Smooth muscle cell (in vitro differentiated cells): ENCODE measurements around the gene OTX2. TPM values are rescaled to one million over a fixed set of nuclear protein-coding genes. Genes with fewer than 3 reads are reported as not detected.

Experiments
- DNase-seq: peaks from one replicate; lab custom pipeline; 2025; ENCODE audit not compliant: unreplicated experiment; lab: John Stamatoyannopoulos, UW
- H2AFZ ChIP-seq: fragments of 200-600 bp; sonication (generic); 2 replicates; pipeline ENCODE4 v1.6.0; 2016; ENCODE audit warnings: antibody characterized with exemption, low read depth, mild to moderate bottlenecking
- H3F3A ChIP-seq: fragments of 200-600 bp; sonication (generic); 2 replicates; pipeline ENCODE4 v1.6.0; 2017; ENCODE audit warnings: antibody characterized with exemption, low read depth
- H3K27ac ChIP-seq: fragments of 200-600 bp; sonication (generic); 2 replicates; pipeline ENCODE4 v1.5.1; 2016; ENCODE audit warnings: low read depth, mild to moderate bottlenecking
- H3K27me3 ChIP-seq: fragments of 200-600 bp; sonication (generic); 2 replicates; pipeline ENCODE4 v1.6.1; 2016; ENCODE audit warnings: low read depth, mild to moderate bottlenecking
- H3K36me3 ChIP-seq: fragments of 200-600 bp; sonication (generic); 2 replicates; pipeline ENCODE4 v1.5.1; 2016; ENCODE audit warnings: low read depth
- H3K4me1 ChIP-seq: fragments of 200-600 bp; sonication (generic); 2 replicates; pipeline ENCODE4 v1.5.1; 2016; ENCODE audit warnings: low read depth
- H3K4me2 ChIP-seq: fragments of 200-600 bp; sonication (generic); 2 replicates; pipeline ENCODE4 v1.6.0; 2016; ENCODE audit warnings: mild to moderate bottlenecking
- H3K4me3 ChIP-seq: fragments of 200-600 bp; sonication (generic); 2 replicates; pipeline ENCODE4 v1.5.1; 2016; ENCODE audit warnings: mild to moderate bottlenecking
- H3K79me2 ChIP-seq: fragments of 200-600 bp; sonication (generic); 2 replicates; pipeline ENCODE4 v1.6.0; 2016; ENCODE audit warnings: low read depth, mild to moderate bottlenecking
- H3K9ac ChIP-seq: fragments of 200-600 bp; sonication (generic); 2 replicates; pipeline ENCODE4 v1.6.0; 2016; ENCODE audit warnings: low read depth
- H3K9me3 ChIP-seq: fragments of 200-600 bp; sonication (generic); replicated peaks from 2 replicates; pipeline ENCODE4 v1.5.1; 2016; ENCODE audit warnings: low read depth
- H4K20me1 ChIP-seq: fragments of 200-600 bp; sonication (generic); 2 replicates; pipeline ENCODE4 v1.6.0; 2016; ENCODE audit warnings: low read depth
- CTCF ChIP-seq: fragments of 200-600 bp; sonication (generic); IDR thresholded peaks from 2 replicates; pipeline ENCODE4 v1.5.1; 2017; ENCODE audit warnings: borderline replicate concordance, mild to moderate bottlenecking, antibody characterized with exemption; ENCODE audit not compliant: insufficient read depth, poor library complexity, severe bottlenecking
- WGBS: methylation state at CpG from one replicate; pipeline ENCODE4 v1.1.7; 2016; ENCODE audit warnings: low lambda C conversion rate; 5-methylcytosine and 5-hydroxymethylcytosine counted together
- polyA plus RNA-seq: library from polyadenylated mRNA; unstranded; fragments of >200 nt; fragmentation: Nextera tagmentation; extraction: Ambion mirVana; gene quantifications from 2 replicates; pipeline ENCODE4 v1.2.1, GENCODE V29; 2016
- total RNA-seq: library from RNA; depleted of rRNA; stranded (reverse); fragments of >200 nt; gene quantifications from 2 replicates; pipeline ENCODE4 v1.2.3, GENCODE V29; 2014

OTX2 gene
- total and polyA plus RNA-seq, 2 experiments from 2014 or later = 0.08 TPM; not detected in 1

- no peak overlapping the region for H3K4me3 ChIP-seq
- no peak for DNase-seq
- H2AFZ ChIP-seq = no peak overlapping the region
- H3K36me3 ChIP-seq = no peaks in the 10 kb centered on the region
- H3K4me1 ChIP-seq = no peaks in the 10 kb centered on the region
- no peak for TF ChIP-seq CTCF
- WGBS = 85% methylated on average over 3 of the region's 3 CpGs
- no peaks in the 10 kb centered on the region for H3K9me3 ChIP-seq
- peaks cover 32% of the 10 kb centered on the region for H3K27me3 ChIP-seq
- no peaks in the 10 kb centered on the region for H4K20me1 ChIP-seq
- no peak overlapping the region for H3K27ac ChIP-seq
- no peaks in the 10 kb centered on the region for H3F3A ChIP-seq
- H3K9ac ChIP-seq = no peak overlapping the region
- no peaks in the 10 kb centered on the region for H3K79me2 ChIP-seq
- H3K4me2 ChIP-seq = no peak overlapping the region
Measured at GRCh38 chr14:56841611-56842010, 31.3 kb upstream of the OTX2 start.

- Histone ChIP-seq H3K4me2 (no peak overlapping the region), H3K4me3 (no peak overlapping the region), H3F3A (no peaks in the 10 kb centered on the region), H3K27ac (no peak overlapping the region), H3K79me2 (no peaks in the 10 kb centered on the region), H3K27me3 (peaks cover 18% of the 10 kb centered on the region), H3K9me3 (no peaks in the 10 kb centered on the region), H3K9ac (no peak overlapping the region), H2AFZ (no peak overlapping the region), H3K4me1 (no peaks in the 10 kb centered on the region), H3K36me3 (no peaks in the 10 kb centered on the region), H4K20me1 (no peaks in the 10 kb centered on the region)
- no peak for DNase-seq
- TF ChIP-seq CTCF = no peak
- 73% methylated on average over 6 of the region's 6 CpGs for WGBS
Measured at GRCh38 chr14:56840221-56840620, 29.9 kb upstream of the OTX2 start.

- Histone ChIP-seq H3K9ac (no peak overlapping the region), H3K4me2 (no peak overlapping the region), H3K79me2 (no peaks in the 10 kb centered on the region), H3K4me1 (no peaks in the 10 kb centered on the region), H3F3A (no peaks in the 10 kb centered on the region), H3K9me3 (no peaks in the 10 kb centered on the region), H4K20me1 (no peaks in the 10 kb centered on the region), H3K4me3 (no peak overlapping the region), H3K36me3 (no peaks in the 10 kb centered on the region), H3K27ac (no peak overlapping the region), H2AFZ (no peak overlapping the region), H3K27me3 (peaks cover 25% of the 10 kb centered on the region)
- no peak for DNase-seq
- no peak for TF ChIP-seq CTCF
- 90% methylated on average over 4 of the region's 4 CpGs for WGBS
Measured at GRCh38 chr14:56829151-56829550, 18.9 kb upstream of the OTX2 start.

DNA sequence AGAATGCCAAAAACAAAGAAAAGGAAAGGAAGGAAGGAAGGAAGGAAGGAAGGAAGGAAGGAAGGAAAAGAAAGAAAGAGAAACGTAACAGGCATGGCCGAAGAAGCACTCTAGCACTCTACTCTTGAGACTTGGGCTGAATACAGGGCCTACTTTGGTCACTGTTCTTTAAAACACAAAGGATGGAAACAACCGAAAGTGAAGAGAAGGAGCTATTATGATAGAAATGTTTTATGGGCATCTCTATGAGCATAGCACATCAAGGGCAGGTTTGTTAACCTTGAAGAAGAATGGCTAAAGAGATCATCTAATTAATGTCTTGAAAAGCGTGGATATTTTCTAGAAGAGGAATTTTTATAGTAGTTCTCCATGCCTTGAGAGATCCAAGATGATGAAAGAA lies 15.9 kb upstream of the OTX2 start:
- Histone ChIP-seq H3K9me3 (no peaks in the 10 kb centered on the region), H3K4me2 (no peak overlapping the region), H3K27ac (no peak overlapping the region), H3K4me3 (no peak overlapping the region), H3K36me3 (no peaks in the 10 kb centered on the region), H4K20me1 (no peaks in the 10 kb centered on the region), H3F3A (no peaks in the 10 kb centered on the region), H3K9ac (no peak overlapping the region), H2AFZ (no peak overlapping the region), H3K4me1 (peaks cover 2% of the 10 kb centered on the region), H3K27me3 (peaks cover 44% of the 10 kb centered on the region), H3K79me2 (no peaks in the 10 kb centered on the region)
- TF ChIP-seq CTCF = no peak
- DNase-seq = no peak
- 92% methylated on average over 4 of the region's 4 CpGs for WGBS
